Measurements from ENCODE around the gene SVIL.
"Not testable (repeated sequence)": the region's sequence is repeated elsewhere in the genome, so short reads cannot be mapped to it uniquely, and the experiment has no call there.

The SVIL gene

GRCh38 chr10:29511806-29512205, 123.0 kb downstream of the SVIL start:
- not testable (repeated sequence) for DNase-seq

GRCh38 chr10:29510483-29511157, 124.2 kb downstream of the SVIL start:
- DNase-seq, result not testable (repeated sequence)

- no peak for DNase-seq
Observed at GRCh38 chr10:29508554-29509244, 126.1 kb downstream of the SVIL start.

- not testable (repeated sequence) for DNase-seq
Observed at GRCh38 chr10:29507750-29508149, 127.0 kb downstream of the SVIL start.

GRCh38 chr10:29506324-29506921, 128.3 kb downstream of the SVIL start:
- DNase-seq, result not testable (repeated sequence)

- no peak for DNase-seq
Observed at GRCh38 chr10:29502351-29502750, 132.4 kb downstream of the SVIL start.

- DNase-seq, result no peak
Observed at GRCh38 chr10:29501692-29502091, 133.1 kb downstream of the SVIL start.

- DNase-seq, result no peak
Observed at GRCh38 chr10:29499993-29500537, 134.7 kb downstream of the SVIL start.

- DNase-seq, result peak; percentile 36
Observed at GRCh38 chr10:29496341-29497162, 138.2 kb downstream of the SVIL start.

GRCh38 chr10:29495366-29495765, 139.4 kb downstream of the SVIL start:
- DNase-seq, result no peak

GRCh38 chr10:29493697-29494096, 141.1 kb downstream of the SVIL start:
- no peak for DNase-seq

GRCh38 chr10:29492774-29493173, 142.0 kb downstream of the SVIL start:
- no peak for DNase-seq

GRCh38 chr10:29491918-29492317, 142.9 kb downstream of the SVIL start:
- DNase-seq, result no peak

GRCh38 chr10:29490781-29491280, 143.9 kb downstream of the SVIL start:
- not testable (repeated sequence) for DNase-seq

- not testable (repeated sequence) for DNase-seq
Observed at GRCh38 chr10:29488471-29488870, 146.3 kb downstream of the SVIL start.

- DNase-seq, result not testable (repeated sequence)
Observed at GRCh38 chr10:29487884-29488266, 146.9 kb downstream of the SVIL start.

- DNase-seq, result not testable (repeated sequence)
Observed at GRCh38 chr10:29487032-29487883, 147.5 kb downstream of the SVIL start.

GRCh38 chr10:29486433-29486832, 148.3 kb downstream of the SVIL start:
- no peak for DNase-seq

GRCh38 chr10:29484677-29485076, 150.1 kb downstream of the SVIL start:
- DNase-seq, result not testable (repeated sequence)

- no peak for DNase-seq
Observed at GRCh38 chr10:29482591-29483431, 152.0 kb downstream of the SVIL start.
